Measurements from ENCODE around the gene ERCC1. TPM values are rescaled to one million over a fixed set of nuclear protein-coding genes. Genes with fewer than 3 reads are reported as not detected.

The ERCC1 gene

DNA sequence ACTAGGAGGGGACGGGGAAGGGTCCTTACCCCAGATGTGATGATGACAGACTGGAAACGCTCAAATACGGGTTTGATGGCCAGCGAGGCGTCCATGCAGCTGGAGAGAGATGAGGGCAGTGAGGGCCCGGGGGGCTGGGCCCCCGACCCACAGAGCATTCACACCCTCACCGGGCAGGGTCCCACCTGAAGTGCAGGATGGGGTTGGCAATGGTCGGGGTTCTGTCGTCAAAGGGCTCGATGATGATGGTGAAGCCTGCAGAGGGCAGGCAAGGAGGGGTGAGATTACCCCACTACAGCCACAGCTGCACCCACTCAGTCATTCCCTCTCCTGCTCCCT, 66.3 kb downstream of the ERCC1 start:
- Histone ChIP-seq H2AFZ (ENCODE audit: low read length) (no peak overlapping the region), H3K4ac (ENCODE audit: low read length) (no peak overlapping the region), H3K79me1 (ENCODE audit: low read depth, low read length) (peaks cover 6% of the 10 kb centered on the region), H3K27ac (replicated peaks; ENCODE audit: low read length) (no peak overlapping the region), H3K9me3 (replicated peaks in 1 of 2; ENCODE audit: control insufficient read depth in 2 of 2, insufficient read depth in 1 of 2, low read depth in 1 of 2, low read length in 2 of 2) (peaks cover 0 to 5% of the 10 kb centered on the region in 2 donors), H3K23ac (ENCODE audit: low read depth, low read length, poor library complexity) (no peak overlapping the region), H2BK120ac (ENCODE audit: low read depth, low read length) (no peak overlapping the region), H3K27me3 (ENCODE audit: control insufficient read depth in 3 of 3, insufficient read depth in 3 of 3, low read depth in 1 of 3, low read length in 3 of 3) (no peaks in the 10 kb centered on the region), H3K4me2 (ENCODE audit: insufficient read depth, low read length, poor library complexity, severe bottlenecking) (no peak overlapping the region), H3K4me1 (ENCODE audit: control insufficient read depth in 2 of 2, insufficient read depth in 1 of 2, low read depth in 1 of 2, low read length in 2 of 2) (no peaks in the 10 kb centered on the region), H4K91ac (ENCODE audit: low read depth, low read length, poor library complexity) (no peak overlapping the region), H2BK15ac (ENCODE audit: low read length) (no peak overlapping the region), H2BK5ac (ENCODE audit: low read length) (peak overlapping the region; percentile 5), H2BK12ac (ENCODE audit: low read length) (no peak overlapping the region), H3K36me3 (replicated peaks in 1 of 2; ENCODE audit: control insufficient read depth in 2 of 2, insufficient read depth in 2 of 2, low read length in 2 of 2) (peaks cover 65 to 87% of the 10 kb centered on the region in 2 donors), H3K4me3 (ENCODE audit: low read length in 2 of 2) (no peak overlapping the region), H3K14ac (ENCODE audit: low read length) (no peak overlapping the region), H3K9ac (ENCODE audit: low read depth, low read length, poor library complexity) (no peak overlapping the region), H2AK5ac (ENCODE audit: low read depth, low read length) (no peak overlapping the region), H3K18ac (ENCODE audit: low read length) (no peak overlapping the region), H4K8ac (ENCODE audit: low read depth, low read length) (no peak overlapping the region)
- DNase-seq (ENCODE audit: low spot score) = no peak
- no CpG with 5 or more reads among the region's 11 CpGs for WGBS, 2 donors (ENCODE audit: extremely low coverage in 2 of 2, insufficient read length in 2 of 2, insufficient replicate concordance in 1 of 2)

Small RNAs within 50 kb of the gene (small RNA-seq; reads per million reads assigned to genes)
- not detected for gene MIR6088 (ENCODE audit: insufficient read depth)
